Heart left ventricle (tissue), 13 donors: ENCODE results near the gene CTNNA3.

ENCODE experiments used
- CTCF ChIP-seq, 12 donors: fragments of 200-600 bp; sonication (generic) in 4 of 12; IDR thresholded peaks; one replicate each; pipeline versions ENCODE4 v1.5.0 to v1.8.0; 2018 to 2022; ENCODE audit warnings: antibody characterized with exemption in 12 of 12, mild to moderate bottlenecking in 5 of 12
- POLR2A ChIP-seq, 2 donors: fragments of 450-650 bp; IDR thresholded peaks; one replicate each; pipeline ENCODE4 v1.6.1; 2017; ENCODE audit warnings: antibody characterized with exemption in 2 of 2, mild to moderate bottlenecking in 2 of 2, moderate library complexity in 2 of 2
- donor health status: ischemic (EF 13 %, LVEDD 7.1; RV severe dilation, severe dysfunction).
- donor health status: DM: no; HTN: yes; CAD: no.
- donor health status: DM: no; HTN: no; CAD: no.
- donor health status: ischemic (EF 25% LVEDD 6.9; RV normal size, moderate dysfunction).
- donor health status: ischemic (EF 25% LVEDD 5.7; RV mildly dilated, moderate dysfunction).
- donor health status: ischemic (EF 35%, LVEDD 5.7; RV mildly dilated, moderate dysfunction).
- donor health status: nonischemic (EF 11% LVEDD 7.7; RV severe dilation, severe dysfunction).
- donor health status: DM: yes; HTN: yes; CAD: no.
- donor health status: PGD.
- donor health status: ischemic (EF 29% LVEDD 5.4; RV normal size, mild dysfunction).
- donor health status: nonischemic (EF 23%, LVEDD 6.1; RV moderate dilation, normal function).

- TF ChIP-seq CTCF (IDR thresholded peaks at IDR 0.05), result no peak
- TF ChIP-seq POLR2A (IDR thresholded peaks at IDR 0.05), result no peak
Measured at GRCh38 chr10:66501356-66501755, 1194.6 kb downstream of the CTNNA3 start.
